Smooth muscle cell (in vitro differentiated cells): Measurements from ENCODE around the gene ACKR3. TPM values are rescaled to one million over a fixed set of nuclear protein-coding genes. Genes with fewer than 3 reads are reported as not detected.

Experiments used
- DNase-seq: peaks from one replicate; lab custom pipeline; 2025; ENCODE audit not compliant: unreplicated experiment; lab: John Stamatoyannopoulos, UW
- H2AFZ ChIP-seq: fragments of 200-600 bp; sonication (generic); 2 replicates; pipeline ENCODE4 v1.6.0; 2016; ENCODE audit warnings: antibody characterized with exemption, low read depth, mild to moderate bottlenecking
- H3F3A ChIP-seq: fragments of 200-600 bp; sonication (generic); 2 replicates; pipeline ENCODE4 v1.6.0; 2017; ENCODE audit warnings: antibody characterized with exemption, low read depth
- H3K27ac ChIP-seq: fragments of 200-600 bp; sonication (generic); 2 replicates; pipeline ENCODE4 v1.5.1; 2016; ENCODE audit warnings: low read depth, mild to moderate bottlenecking
- H3K27me3 ChIP-seq: fragments of 200-600 bp; sonication (generic); 2 replicates; pipeline ENCODE4 v1.6.1; 2016; ENCODE audit warnings: low read depth, mild to moderate bottlenecking
- H3K36me3 ChIP-seq: fragments of 200-600 bp; sonication (generic); 2 replicates; pipeline ENCODE4 v1.5.1; 2016; ENCODE audit warnings: low read depth
- H3K4me1 ChIP-seq: fragments of 200-600 bp; sonication (generic); 2 replicates; pipeline ENCODE4 v1.5.1; 2016; ENCODE audit warnings: low read depth
- H3K4me2 ChIP-seq: fragments of 200-600 bp; sonication (generic); 2 replicates; pipeline ENCODE4 v1.6.0; 2016; ENCODE audit warnings: mild to moderate bottlenecking
- H3K4me3 ChIP-seq: fragments of 200-600 bp; sonication (generic); 2 replicates; pipeline ENCODE4 v1.5.1; 2016; ENCODE audit warnings: mild to moderate bottlenecking
- H3K79me2 ChIP-seq: fragments of 200-600 bp; sonication (generic); 2 replicates; pipeline ENCODE4 v1.6.0; 2016; ENCODE audit warnings: low read depth, mild to moderate bottlenecking
- H3K9ac ChIP-seq: fragments of 200-600 bp; sonication (generic); 2 replicates; pipeline ENCODE4 v1.6.0; 2016; ENCODE audit warnings: low read depth
- H3K9me3 ChIP-seq: fragments of 200-600 bp; sonication (generic); replicated peaks from 2 replicates; pipeline ENCODE4 v1.5.1; 2016; ENCODE audit warnings: low read depth
- H4K20me1 ChIP-seq: fragments of 200-600 bp; sonication (generic); 2 replicates; pipeline ENCODE4 v1.6.0; 2016; ENCODE audit warnings: low read depth
- CTCF ChIP-seq: fragments of 200-600 bp; sonication (generic); IDR thresholded peaks from 2 replicates; pipeline ENCODE4 v1.5.1; 2017; ENCODE audit warnings: borderline replicate concordance, mild to moderate bottlenecking, antibody characterized with exemption; ENCODE audit not compliant: insufficient read depth, poor library complexity, severe bottlenecking
- WGBS: methylation state at CpG from one replicate; pipeline ENCODE4 v1.1.7; 2016; ENCODE audit warnings: low lambda C conversion rate; 5-methylcytosine and 5-hydroxymethylcytosine counted together
- polyA plus RNA-seq: library from polyadenylated mRNA; unstranded; fragments of >200 nt; fragmentation: Nextera tagmentation; extraction: Ambion mirVana; gene quantifications from 2 replicates; pipeline ENCODE4 v1.2.1, GENCODE V29; 2016
- total RNA-seq: library from RNA; depleted of rRNA; stranded (reverse); fragments of >200 nt; gene quantifications from 2 replicates; pipeline ENCODE4 v1.2.3, GENCODE V29; 2014

ACKR3 gene
- total RNA-seq (63.0 and 72.5 TPM in 2 replicates), polyA plus RNA-seq (44.6 and 72.5 TPM in 2 replicates)

- peaks cover 17% of the 10 kb centered on the region for H3F3A ChIP-seq
- H3K4me1 ChIP-seq = peaks cover 50% of the 10 kb centered on the region
- peak within 1 kb of the TSS; percentile 77 for H2AFZ ChIP-seq
- peak within 1 kb of the TSS; percentile 86 for H3K4me2 ChIP-seq
- H3K27me3 ChIP-seq = no peaks in the 10 kb centered on the region
- H3K27ac ChIP-seq = peak within 1 kb of the TSS; percentile 42
- DNase-seq = peak; percentile 37
- 2% methylated on average over 9 of the region's 10 CpGs for WGBS
- H4K20me1 ChIP-seq = peaks cover 21% of the 10 kb centered on the region
- no peaks in the 10 kb centered on the region for H3K36me3 ChIP-seq
- peak within 1 kb of the TSS; percentile 60 for H3K9ac ChIP-seq
- H3K9me3 ChIP-seq = no peaks in the 10 kb centered on the region
- peaks cover 48% of the 10 kb centered on the region for H3K79me2 ChIP-seq
- TF ChIP-seq CTCF = peak; percentile 35
- peak within 1 kb of the TSS; percentile 66 for H3K4me3 ChIP-seq
Measured at GRCh38 chr2:236569573-236569973, at the start of gene ACKR3. Gene ACKR3, plus strand, starts transcription at chr2:236569825. Its CDS starts 10,641 bp downstream, at chr2:236580466.

GRCh38 chr2:236521556-236521955 is 48.1 kb upstream of the ACKR3 start:
- no peak for DNase-seq
- Histone ChIP-seq H3K27ac (no peak overlapping the region), H2AFZ (no peak overlapping the region)

GRCh38 chr2:236523249-236523648 is 46.4 kb upstream of the ACKR3 start:
- TF ChIP-seq CTCF = no peak
- Histone ChIP-seq H3K27ac (no peak overlapping the region), H3F3A (peaks cover 6% of the 10 kb centered on the region), H3K4me2 (no peak overlapping the region), H3K36me3 (no peaks in the 10 kb centered on the region), H3K4me3 (no peak overlapping the region), H4K20me1 (no peaks in the 10 kb centered on the region), H3K79me2 (no peaks in the 10 kb centered on the region), H3K4me1 (peaks cover 6% of the 10 kb centered on the region), H3K9me3 (no peaks in the 10 kb centered on the region), H2AFZ (no peak overlapping the region), H3K9ac (no peak overlapping the region), H3K27me3 (peaks cover 11% of the 10 kb centered on the region)
- DNase-seq = no peak

More at GRCh38 chr2:236521556-236521955, 48.1 kb upstream of the ACKR3 start:
- TF ChIP-seq CTCF = no peak
- no peaks in the 10 kb centered on the region for H3K79me2 ChIP-seq
- no peaks in the 10 kb centered on the region for H3K4me1 ChIP-seq
- H3K27me3 ChIP-seq = peaks cover 11% of the 10 kb centered on the region
- H4K20me1 ChIP-seq = no peaks in the 10 kb centered on the region
- no peak overlapping the region for H3K9ac ChIP-seq
- H3K4me3 ChIP-seq = no peak overlapping the region
- no peaks in the 10 kb centered on the region for H3K36me3 ChIP-seq
- no peak overlapping the region for H3K4me2 ChIP-seq
- no peaks in the 10 kb centered on the region for H3K9me3 ChIP-seq
- peaks cover under 1% of the 10 kb centered on the region for H3F3A ChIP-seq

GRCh38 chr2:236525411-236525997 is 44.1 kb upstream of the ACKR3 start:
- H3K27me3 ChIP-seq = peaks cover 5% of the 10 kb centered on the region
- no peaks in the 10 kb centered on the region for H3K36me3 ChIP-seq
- peaks cover 6% of the 10 kb centered on the region for H3F3A ChIP-seq
- H3K27ac ChIP-seq = no peak overlapping the region
- no peak overlapping the region for H3K4me2 ChIP-seq
- H3K9ac ChIP-seq = no peak overlapping the region
- no peaks in the 10 kb centered on the region for H3K79me2 ChIP-seq
- no peak overlapping the region for H3K4me3 ChIP-seq
- DNase-seq = no peak
- H4K20me1 ChIP-seq = no peaks in the 10 kb centered on the region
- no peak for TF ChIP-seq CTCF
- H2AFZ ChIP-seq = no peak overlapping the region
- WGBS = 81% methylated on average over 8 of the region's 8 CpGs
- H3K4me1 ChIP-seq = peaks cover 6% of the 10 kb centered on the region
- H3K9me3 ChIP-seq = no peaks in the 10 kb centered on the region
